H1 (cell line): ENCODE data around the gene SNW1. TPM values are rescaled to one million over a fixed set of nuclear protein-coding genes. Genes with fewer than 3 reads are reported as not detected.

Experiments
- CBX5 ChIP-seq: fragments of 300-800, 300-1000 bp; sonication (generic); IDR thresholded peaks from 2 replicates; pipeline ENCODE4 v1.7.1; 2016; ENCODE audit warnings: antibody characterized with exemption, low read length, low read depth
- CHD7 ChIP-seq: fragments of 300-600 bp; sonication (generic); IDR thresholded peaks from 2 replicates; pipeline ENCODE4 v1.7.1; 2012; ENCODE audit warnings: low read length, moderate library complexity, mild to moderate bottlenecking, inconsistent platforms; ENCODE audit not compliant: insufficient replicate concordance
- CTBP2 ChIP-seq: IDR thresholded peaks from 2 replicates; pipeline ENCODE4 v1.7.0; 2011; ENCODE audit warnings: borderline replicate concordance, mild to moderate bottlenecking, moderate library complexity, mixed read lengths, low read length; ENCODE audit not compliant: insufficient read depth, insufficient read length
- CTCF ChIP-seq, 3 experiments: IDR thresholded peaks; 1 replicate in 2 of 3; 2 replicates in 1 of 3; pipeline versions ENCODE4 v1.5.1 to v1.6.1; 2011; ENCODE audit warnings: low read length in 3 of 3, mild to moderate bottlenecking in 3 of 3, inconsistent platforms in 2 of 3, low read depth in 1 of 3, moderate library complexity in 1 of 3; ENCODE audit not compliant: insufficient read depth in 1 of 3; ENCODE audit errors: control extremely low read depth in 1 of 3
- polyA plus RNA-seq, 7 experiments: library from polyadenylated mRNA; depleted of rRNA in 3 of 7; stranded (reverse) in 5 of 7; unstranded in 2 of 7; fragments of >200 nt in 5 of 7; fragments of 200-250 nt in 2 of 7; gene quantifications; 1 replicate in 5 of 7; 2 replicates in 1 of 7; 4 replicates in 1 of 7; pipeline versions ENCODE4 v1.2.1 to v1.2.3, GENCODE V29; 2011 to 2013; ENCODE audit warnings: missing spikeins in 2 of 7, mixed read lengths in 2 of 7
- total RNA-seq: library from RNA; stranded (reverse); fragmentation: NEBNext Ultra II Directional; extraction: Animal tissue kit (Norgen Biotek cat#: 25700); gene quantifications from 2 replicates; pipeline ENCODE4 v1.2.1, GENCODE V29; 2021
- TF ChIP-seq, protein P1 (sequence below): IDR thresholded peaks from 2 replicates; pipeline ENCODE4 v1.6.1; 2012; ENCODE audit warnings: low read length, inconsistent platforms

SNW1 gene
- total and polyA plus RNA-seq, 2 of the 8 experiments (the other 6 are each of a cell fraction or from before 2014, with no cell fraction given): 13.2 to 79.2 TPM

GRCh38 chr14:77730976-77731497 is 29.9 kb downstream of the SNW1 start (continued):
- no peak for TF ChIP-seq CHD7
- TF ChIP-seq, protein P1, sequence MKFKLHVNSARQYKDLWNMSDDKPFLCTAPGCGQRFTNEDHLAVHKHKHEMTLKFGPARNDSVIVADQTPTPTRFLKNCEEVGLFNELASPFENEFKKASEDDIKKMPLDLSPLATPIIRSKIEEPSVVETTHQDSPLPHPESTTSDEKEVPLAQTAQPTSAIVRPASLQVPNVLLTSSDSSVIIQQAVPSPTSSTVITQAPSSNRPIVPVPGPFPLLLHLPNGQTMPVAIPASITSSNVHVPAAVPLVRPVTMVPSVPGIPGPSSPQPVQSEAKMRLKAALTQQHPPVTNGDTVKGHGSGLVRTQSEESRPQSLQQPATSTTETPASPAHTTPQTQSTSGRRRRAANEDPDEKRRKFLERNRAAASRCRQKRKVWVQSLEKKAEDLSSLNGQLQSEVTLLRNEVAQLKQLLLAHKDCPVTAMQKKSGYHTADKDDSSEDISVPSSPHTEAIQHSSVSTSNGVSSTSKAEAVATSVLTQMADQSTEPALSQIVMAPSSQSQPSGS: no peak
- no peak for TF ChIP-seq CTBP2
- TF ChIP-seq CTCF (IDR thresholded peaks at IDR 0.05; ENCODE audit: control extremely low read depth in 1 of 3, insufficient read depth in 1 of 3, low read depth in 1 of 3, low read length in 3 of 3): no peak
- TF ChIP-seq CBX5: no peak
